T-helper 9 cell (primary cell): ENCODE measurements around the gene PROP1.
"Not testable (repeated sequence)": the region's sequence is repeated elsewhere in the genome, so short reads cannot be mapped to it uniquely, and the experiment has no call there.

ENCODE experiments used
- DNase-seq: peaks from one replicate; pipeline ENCODE4 v3.0.0-alpha.2; 2020
- total RNA-seq, 2 donors: gene quantifications; one replicate each; lab custom pipeline; 2026; lab: John Stamatoyannopoulos, UW

The PROP1 gene
- 0 reads per million in 2 donors for total RNA-seq

- DNase-seq: no peak
Observed at GRCh38 chr5:177995691-177996595, at the start of gene PROP1. Gene PROP1, minus strand, starts transcription at chr5:177996242. Its CDS starts 309 bp downstream, at chr5:177995933.

GRCh38 chr5:178019379-178020030 is 23.5 kb upstream of the PROP1 start:
- not testable (repeated sequence) for DNase-seq

GRCh38 chr5:178012758-178013157 is 16.7 kb upstream of the PROP1 start:
- DNase-seq: not testable (repeated sequence)

- DNase-seq: not testable (repeated sequence)
Observed at GRCh38 chr5:178011816-178012554, 15.9 kb upstream of the PROP1 start.

- not testable (repeated sequence) for DNase-seq
Observed at GRCh38 chr5:178007272-178007671, 11.2 kb upstream of the PROP1 start.

GRCh38 chr5:178006536-178007231 is 10.6 kb upstream of the PROP1 start:
- peak; percentile 36 for DNase-seq

- DNase-seq: not testable (repeated sequence)
Observed at GRCh38 chr5:178006181-178006535, 10.1 kb upstream of the PROP1 start.

GRCh38 chr5:177997846-177998245 is 1.8 kb upstream of the PROP1 start:
- no peak for DNase-seq

GRCh38 chr5:177997319-177997670 is 1.3 kb upstream of the PROP1 start:
- DNase-seq: no peak

GRCh38 chr5:177996660-177997318 is 747 bp upstream of the PROP1 start:
- no peak for DNase-seq

- no peak for DNase-seq
Observed at GRCh38 chr5:177994561-177995190, 1.4 kb downstream of the PROP1 start.

- DNase-seq: no peak
Observed at GRCh38 chr5:177994063-177994462, 2.0 kb downstream of the PROP1 start.

GRCh38 chr5:177992466-177992865 is 3.6 kb downstream of the PROP1 start:
- no peak for DNase-seq

- no peak for DNase-seq
Observed at GRCh38 chr5:177988989-177989625, 6.9 kb downstream of the PROP1 start.

- DNase-seq: no peak
Observed at GRCh38 chr5:177987326-177987725, 8.7 kb downstream of the PROP1 start.

GRCh38 chr5:177985430-177986040 is 10.5 kb downstream of the PROP1 start:
- no peak for DNase-seq

GRCh38 chr5:177984584-177985206 is 11.3 kb downstream of the PROP1 start:
- DNase-seq: no peak

GRCh38 chr5:177983763-177984583 is 12.1 kb downstream of the PROP1 start:
- no peak for DNase-seq

GRCh38 chr5:177982956-177983355 is 13.1 kb downstream of the PROP1 start:
- DNase-seq: no peak
